Esophagus squamous epithelium (tissue), 5 donors: ENCODE measurements around the gene CRLF3. TPM values are rescaled to one million over a fixed set of nuclear protein-coding genes. Genes with fewer than 3 reads are reported as not detected.

Source experiments
- DNase-seq: peaks from one replicate; lab custom pipeline; 2025; lab: John Stamatoyannopoulos, UW
- H3K27ac ChIP-seq, 4 donors: fragments of 200-600 bp; sonication (generic); one replicate each; pipeline ENCODE4 v1.5.1; 2016 to 2019; ENCODE audit warnings: mild to moderate bottlenecking in 1 of 4
- H3K27me3 ChIP-seq, 4 donors: fragments of 200-600 bp; sonication (generic); 1 replicate in 3 of 4; 2 replicates in 1 of 4; pipeline versions ENCODE4 v1.5.1 to v1.6.0; 2017 to 2021; ENCODE audit warnings: antibody characterized with exemption in 1 of 4
- H3K36me3 ChIP-seq, 3 donors: fragments of 200-600 bp; sonication (generic); one replicate each; pipeline ENCODE4 v1.5.1; 2016 to 2019
- H3K4me1 ChIP-seq, 3 donors: fragments of 200-600 bp; sonication (generic); one replicate each; pipeline ENCODE4 v1.5.1; 2017 to 2019
- H3K4me3 ChIP-seq, 4 donors: fragments of 200-600 bp; sonication (generic); 1 replicate in 3 of 4; 2 replicates in 1 of 4; pipeline ENCODE4 v1.5.1; 2016 to 2019; ENCODE audit warnings: mild to moderate bottlenecking in 2 of 4, moderate library complexity in 1 of 4
- H3K9me3 ChIP-seq, 3 donors: fragments of 200-600 bp; sonication (generic); one replicate each; pipeline ENCODE4 v1.5.1; 2016 to 2019
- CTCF ChIP-seq, 6 experiments: fragments of 450-650 bp in 4 of 6; fragments of 200-600 bp in 2 of 6; sonication (generic) in 2 of 6; IDR thresholded peaks; one replicate each; pipeline ENCODE4 v1.5.1; 2016 to 2019; ENCODE audit warnings: antibody characterized with exemption in 6 of 6, mild to moderate bottlenecking in 4 of 6, moderate library complexity in 4 of 6
- POLR2A ChIP-seq, 4 donors: fragments of 450-650 bp; IDR thresholded peaks; one replicate each; pipeline ENCODE4 v1.6.1; 2017; ENCODE audit warnings: antibody characterized with exemption in 4 of 4, mild to moderate bottlenecking in 4 of 4, moderate library complexity in 3 of 4
- WGBS, 2 donors: methylation state at CpG; one replicate each; pipeline ENCODE4 v1.1.5; 2018; 5-methylcytosine and 5-hydroxymethylcytosine counted together
- intact Hi-C: fragments of 100-400 bp; cut with DNase I; formaldehyde crosslinking; loops from one replicate; pipeline ENCODE4 v1.15.0; 2022
- total RNA-seq, 4 donors: library from RNA; depleted of rRNA; stranded (reverse); fragments of >200 nt; gene quantifications; one replicate each; pipeline ENCODE4 v1.1.0, GENCODE V29; 2016
- donor health status: DM: yes; HTN: yes; CAD: no.

CRLF3 gene
- total RNA-seq, 4 donors from 2014 or later: 13.3 to 27.4 (median 20.4) TPM

- intact Hi-C loops: no loop called here
- H3K4me3 ChIP-seq: peak within 1 kb of the TSS; percentile 62 to 97 (median 84)
These were observed 7.4 kb upstream of the CRLF3 start, which contains the start of gene ATAD5 for GRCh38 chr17:30831663-30832437. Gene ATAD5, plus strand, starts transcription at chr17:30831966. Its CDS starts 382 bp downstream, at chr17:30832348.

GRCh38 chr17:30831257-30831656, 6.8 kb upstream of the CRLF3 start:
- Histone ChIP-seq H3K27me3 (no peaks in the 10 kb centered on the region), H3K27ac (peak overlapping the region in 3 of 4 donors; percentile 71 to 86 (median 72)), H3K9me3 (no peaks in the 10 kb centered on the region), H3K4me1 (peaks cover 4 to 33% (median 11%) of the 10 kb centered on the region in 3 donors), H3K4me3 (peak overlapping the region; percentile 62 to 97 (median 84)), H3K36me3 (no peaks in the 10 kb centered on the region)
- WGBS, 2 donors: 16 to 25% methylated on average over 13 of the region's 13 CpGs
- DNase-seq: no peak
- TF ChIP-seq CTCF (IDR thresholded peaks at IDR 0.05) (no peak), POLR2A (IDR thresholded peaks at IDR 0.05) (no peak)
- intact Hi-C loops: no loop called here

More at GRCh38 chr17:30831663-30832437, 7.4 kb upstream of the CRLF3 start, which contains the start of gene ATAD5:
- 0 to 1% methylated on average over 16 to 35 of the region's 59 CpGs for WGBS, 2 donors
- H3K9me3 ChIP-seq: no peaks in the 10 kb centered on the region
- peaks cover 4 to 28% (median 11%) of the 10 kb centered on the region in 3 donors for H3K4me1 ChIP-seq
- H3K27ac ChIP-seq: peak within 1 kb of the TSS; percentile 34 to 86 (median 72)
- no peak for TF ChIP-seq POLR2A (IDR thresholded peaks at IDR 0.05)
- TF ChIP-seq CTCF (IDR thresholded peaks at IDR 0.05): peak in 1 of 6 experiments; percentile 53
- peaks cover 0 to 4% (median 0%) of the 10 kb centered on the region in 3 donors for H3K36me3 ChIP-seq
- DNase-seq: peak; percentile 45
- no peaks in the 10 kb centered on the region for H3K27me3 ChIP-seq

- 79 to 83% methylated on average over 5 of the region's 5 CpGs for WGBS, 2 donors
- DNase-seq: no peak
These were observed 4.5 kb upstream of the CRLF3 start for GRCh38 chr17:30829022-30829421.

GRCh38 chr17:30827082-30827481, 2.6 kb upstream of the CRLF3 start:
- no peak overlapping the region for H3K4me3 ChIP-seq
- H3K27me3 ChIP-seq: no peaks in the 10 kb centered on the region
- DNase-seq: no peak
- no peaks in the 10 kb centered on the region for H3K36me3 ChIP-seq
- intact Hi-C loops: no loop called here
- no peaks in the 10 kb centered on the region for H3K9me3 ChIP-seq
- H3K27ac ChIP-seq: peak overlapping the region in 1 of 4 donors; percentile 91
- peaks cover 14 to 48% (median 20%) of the 10 kb centered on the region in 3 donors for H3K4me1 ChIP-seq
- TF ChIP-seq CTCF (IDR thresholded peaks at IDR 0.05) (no peak), POLR2A (IDR thresholded peaks at IDR 0.05) (no peak)
- WGBS, 2 donors: 79 to 88% methylated on average over 6 of the region's 6 CpGs

More at GRCh38 chr17:30829022-30829421, 4.5 kb upstream of the CRLF3 start:
- intact Hi-C loops: no loop called here
- no peaks in the 10 kb centered on the region for H3K9me3 ChIP-seq
- TF ChIP-seq CTCF (IDR thresholded peaks at IDR 0.05): no peak
- TF ChIP-seq POLR2A (IDR thresholded peaks at IDR 0.05): no peak
- H3K36me3 ChIP-seq: no peaks in the 10 kb centered on the region
- peaks cover 16 to 48% (median 21%) of the 10 kb centered on the region in 3 donors for H3K4me1 ChIP-seq
- no peaks in the 10 kb centered on the region for H3K27me3 ChIP-seq
- no peak overlapping the region for H3K4me3 ChIP-seq
- H3K27ac ChIP-seq: no peak overlapping the region

GRCh38 chr17:30824002-30824355, 513 bp downstream of the CRLF3 start:
- DNase-seq: no peak
- peak overlapping the region; percentile 90 to 97 (median 93) for H3K4me3 ChIP-seq
- peaks cover 12 to 69% (median 16%) of the 10 kb centered on the region in 3 donors for H3K4me1 ChIP-seq
- H3K27me3 ChIP-seq: no peaks in the 10 kb centered on the region
- peak overlapping the region; percentile 91 to 95 (median 93) for H3K27ac ChIP-seq
- WGBS, 2 donors: 0 to 3% methylated on average over 11 of the region's 11 CpGs
- H3K36me3 ChIP-seq: peaks cover 0 to 3% (median 0%) of the 10 kb centered on the region in 3 donors
- TF ChIP-seq POLR2A (IDR thresholded peaks at IDR 0.05) (no peak), CTCF (IDR thresholded peaks at IDR 0.05) (no peak)
- H3K9me3 ChIP-seq: no peaks in the 10 kb centered on the region
- intact Hi-C loops: no loop called here
